Measurements from ENCODE around the gene HSPA1L.

The HSPA1L gene

DNA sequence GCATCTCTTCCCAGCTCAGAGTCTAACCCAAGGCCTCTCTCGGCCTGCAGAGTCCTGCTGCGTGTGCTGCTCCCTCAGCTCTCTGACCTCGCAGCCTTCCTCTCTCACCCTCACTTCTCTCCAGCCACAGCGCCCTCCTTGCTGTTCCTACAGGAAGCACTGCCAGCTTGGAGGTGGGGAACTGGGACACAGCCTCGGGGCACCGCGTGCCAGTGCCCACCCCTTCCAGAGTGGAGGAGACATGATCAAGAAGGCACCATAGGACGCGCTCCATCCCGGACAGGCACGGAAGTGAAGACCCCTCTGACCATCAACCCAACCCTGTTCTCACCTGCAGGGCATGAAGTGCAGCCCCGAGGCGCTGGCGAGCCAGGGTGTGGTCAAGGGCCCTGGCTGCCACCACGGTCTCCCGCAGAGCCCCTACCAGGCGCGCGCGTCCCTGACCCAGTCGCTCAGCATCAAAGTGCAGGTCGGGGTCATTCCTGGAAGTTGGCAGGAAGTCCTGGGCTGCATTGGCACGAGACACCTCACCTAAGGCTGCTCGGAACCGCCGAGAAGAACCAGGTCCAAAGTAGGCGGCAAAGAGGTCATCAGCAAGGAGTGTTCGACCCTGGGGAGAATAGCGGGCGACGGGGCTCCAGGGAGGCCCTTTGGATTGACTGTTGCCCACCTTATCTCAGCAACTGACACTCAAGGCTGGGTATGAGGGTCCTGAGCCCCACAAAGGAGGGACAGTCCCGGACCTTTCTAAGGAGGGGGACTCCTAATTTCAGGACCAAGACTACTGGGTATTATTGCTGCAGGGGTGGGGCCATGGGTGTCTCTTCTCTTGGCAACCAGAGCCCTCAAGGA, 39.2 kb downstream of the HSPA1L start:
- Mint-ChIP-seq H3K4me1 (peaks cover 27% of the 10 kb centered on the region), H3K9me3 (no peaks in the 10 kb centered on the region), H3K36me3 (ENCODE audit: low read depth) (peaks cover under 1% of the 10 kb centered on the region), H3K27me3 (ENCODE audit: low read depth, poor library complexity) (no peaks in the 10 kb centered on the region), H3K27ac (peak overlapping the region; percentile 36), H3K4me3 (no peak overlapping the region)
- TF ChIP-seq, protein P1, sequence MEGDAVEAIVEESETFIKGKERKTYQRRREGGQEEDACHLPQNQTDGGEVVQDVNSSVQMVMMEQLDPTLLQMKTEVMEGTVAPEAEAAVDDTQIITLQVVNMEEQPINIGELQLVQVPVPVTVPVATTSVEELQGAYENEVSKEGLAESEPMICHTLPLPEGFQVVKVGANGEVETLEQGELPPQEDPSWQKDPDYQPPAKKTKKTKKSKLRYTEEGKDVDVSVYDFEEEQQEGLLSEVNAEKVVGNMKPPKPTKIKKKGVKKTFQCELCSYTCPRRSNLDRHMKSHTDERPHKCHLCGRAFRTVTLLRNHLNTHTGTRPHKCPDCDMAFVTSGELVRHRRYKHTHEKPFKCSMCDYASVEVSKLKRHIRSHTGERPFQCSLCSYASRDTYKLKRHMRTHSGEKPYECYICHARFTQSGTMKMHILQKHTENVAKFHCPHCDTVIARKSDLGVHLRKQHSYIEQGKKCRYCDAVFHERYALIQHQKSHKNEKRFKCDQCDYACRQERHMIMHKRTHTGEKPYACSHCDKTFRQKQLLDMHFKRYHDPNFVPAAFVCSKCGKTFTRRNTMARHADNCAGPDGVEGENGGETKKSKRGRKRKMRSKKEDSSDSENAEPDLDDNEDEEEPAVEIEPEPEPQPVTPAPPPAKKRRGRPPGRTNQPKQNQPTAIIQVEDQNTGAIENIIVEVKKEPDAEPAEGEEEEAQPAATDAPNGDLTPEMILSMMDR (IDR thresholded peaks at IDR 0.05) = no peak
- DNase-seq = no peak

DNA sequence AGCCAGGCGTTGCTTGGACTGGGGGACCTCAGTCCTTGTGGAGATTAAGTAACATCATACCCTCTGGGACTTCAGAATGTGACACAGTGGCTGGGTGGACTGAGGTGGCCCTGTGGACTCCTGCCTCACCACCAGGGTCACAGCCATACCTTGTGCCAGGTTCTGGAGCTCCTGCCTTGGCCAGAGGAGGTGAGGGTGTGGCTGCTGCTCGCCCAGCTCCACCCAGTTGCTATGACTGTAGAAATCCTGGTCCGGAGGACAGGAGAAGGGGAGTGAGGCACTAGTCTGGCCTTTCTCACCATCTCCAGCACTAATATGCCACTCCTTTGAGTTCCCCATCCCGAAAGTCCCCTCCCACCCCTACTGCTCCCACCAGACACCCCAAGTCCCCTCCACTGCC, 39.9 kb downstream of the HSPA1L start:
- TF ChIP-seq, protein P1 (IDR thresholded peaks at IDR 0.05) = no peak
- no peaks in the 10 kb centered on the region for H3K9me3 Mint-ChIP-seq
- no peak overlapping the region for H3K4me3 Mint-ChIP-seq
- H3K36me3 Mint-ChIP-seq (ENCODE audit: low read depth) = no peaks in the 10 kb centered on the region
- H3K4me1 Mint-ChIP-seq = peaks cover 27% of the 10 kb centered on the region
- H3K27me3 Mint-ChIP-seq (ENCODE audit: low read depth, poor library complexity) = no peaks in the 10 kb centered on the region
- DNase-seq = no peak
- peak overlapping the region; percentile 36 for H3K27ac Mint-ChIP-seq

DNA sequence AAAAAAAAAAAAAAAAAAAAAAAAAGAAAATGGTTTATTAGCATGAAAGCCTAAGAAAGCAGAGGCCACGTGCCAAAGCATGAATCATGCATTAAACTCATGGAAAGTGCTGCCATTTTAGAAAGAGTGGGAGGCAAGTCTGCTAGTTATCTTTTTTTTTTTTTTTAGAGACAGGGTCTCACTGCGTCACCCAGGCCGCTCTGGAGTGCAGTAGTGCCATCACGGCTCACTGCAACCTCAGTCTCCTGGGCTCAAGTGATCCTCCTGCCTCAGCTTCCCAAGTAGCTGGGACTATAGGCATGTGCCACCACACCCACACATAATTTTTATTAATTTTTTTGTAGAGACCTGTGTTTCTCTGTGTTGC, 43.1 kb downstream of the HSPA1L start:
- H3K4me3 Mint-ChIP-seq = no peak overlapping the region
- DNase-seq = no peak
- no peaks in the 10 kb centered on the region for H3K9me3 Mint-ChIP-seq
- H3K36me3 Mint-ChIP-seq (ENCODE audit: low read depth) = no peaks in the 10 kb centered on the region
- H3K27ac Mint-ChIP-seq = no peak overlapping the region
- H3K27me3 Mint-ChIP-seq (ENCODE audit: low read depth, poor library complexity) = peaks cover 3% of the 10 kb centered on the region
- H3K4me1 Mint-ChIP-seq = peaks cover 23% of the 10 kb centered on the region
- TF ChIP-seq, protein P1 (IDR thresholded peaks at IDR 0.05) = no peak

DNA sequence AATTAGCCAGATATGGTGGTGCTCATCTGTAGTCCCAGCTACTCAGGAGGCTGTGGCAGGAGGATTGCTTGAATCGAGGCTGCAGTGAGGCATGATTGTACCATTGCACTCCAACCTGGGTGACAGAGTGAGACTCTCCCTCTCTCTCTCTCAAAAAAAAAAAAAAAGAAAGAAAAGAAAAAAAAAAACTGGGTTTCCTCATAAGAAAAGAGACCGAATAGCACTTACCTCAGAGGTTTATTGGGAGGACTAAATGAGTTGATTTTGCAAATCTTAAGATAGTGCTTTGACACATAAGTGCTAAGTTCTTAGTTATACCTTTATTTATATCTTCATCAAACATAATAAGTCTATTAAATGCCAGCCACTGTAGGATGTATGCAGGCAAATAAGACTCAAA, 44.2 kb downstream of the HSPA1L start:
- DNase-seq = no peak
- H3K27me3 Mint-ChIP-seq (ENCODE audit: low read depth, poor library complexity) = peaks cover 3% of the 10 kb centered on the region
- TF ChIP-seq, protein P1 (IDR thresholded peaks at IDR 0.05) = no peak
- no peaks in the 10 kb centered on the region for H3K9me3 Mint-ChIP-seq
- H3K4me1 Mint-ChIP-seq = peaks cover 22% of the 10 kb centered on the region
- H3K4me3 Mint-ChIP-seq = no peak overlapping the region
- H3K36me3 Mint-ChIP-seq (ENCODE audit: low read depth) = no peaks in the 10 kb centered on the region
- no peak overlapping the region for H3K27ac Mint-ChIP-seq

DNA sequence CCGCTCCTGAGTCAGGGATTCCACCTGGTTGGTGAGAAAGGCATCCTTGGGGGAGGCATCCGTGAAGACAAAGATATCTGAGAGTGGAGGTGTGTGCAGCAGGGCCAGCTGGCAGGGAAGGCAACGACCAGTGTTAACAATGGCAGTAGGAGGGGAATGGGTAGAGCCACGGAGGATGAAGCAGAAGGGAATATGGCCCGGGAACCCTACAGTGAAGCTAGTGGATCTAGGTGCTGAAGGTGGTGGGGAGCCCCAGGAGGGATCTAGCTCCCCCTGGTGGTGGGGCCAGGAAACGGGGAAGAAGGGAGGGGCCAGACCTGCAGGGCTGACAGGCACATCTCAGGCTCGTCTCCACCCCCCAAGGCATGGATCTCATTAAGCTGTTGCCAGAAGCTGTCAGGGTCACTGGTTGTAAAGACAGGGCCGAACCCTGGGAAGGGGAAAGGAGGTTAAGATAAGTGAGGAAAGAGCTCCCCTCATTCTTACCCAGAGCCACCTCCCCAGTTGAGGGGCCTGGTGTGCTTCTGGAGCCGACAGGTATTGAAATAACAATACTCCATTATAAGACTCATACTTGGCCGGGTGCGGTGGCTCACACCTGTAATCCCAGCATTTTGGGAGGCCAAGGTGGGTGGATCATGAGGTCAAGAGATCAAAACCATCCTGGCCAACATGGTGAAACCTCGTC, 45.3 kb downstream of the HSPA1L start:
- Mint-ChIP-seq H3K4me1 (peaks cover 14% of the 10 kb centered on the region), H3K36me3 (ENCODE audit: low read depth) (no peaks in the 10 kb centered on the region), H3K4me3 (no peak overlapping the region), H3K27me3 (ENCODE audit: low read depth, poor library complexity) (peaks cover 3% of the 10 kb centered on the region), H3K27ac (no peak overlapping the region), H3K9me3 (no peaks in the 10 kb centered on the region)
- TF ChIP-seq, protein P1 (IDR thresholded peaks at IDR 0.05) = peak; percentile 47
- peak; percentile 41 for DNase-seq

Measured in nephron progenitor cell (in vitro differentiated cells).